GM12878 (cell line): ENCODE data around the gene ZNF543. TPM values are rescaled to one million over a fixed set of nuclear protein-coding genes. Genes with fewer than 3 reads are reported as not detected.

ENCODE experiments used
- ATAC-seq: fragments of 200-7000 bp; cut with Tn5 transposase; 3 replicates; pipeline ENCODE4 v1.9.1; 2020; ENCODE audit warnings: mild to moderate bottlenecking, moderate library complexity
- BruUV-seq: library from RNA; stranded (reverse); fragments of 400-500 nt; replicated peaks from 2 replicates; lab custom pipeline; 2021; lab: Mats Ljungman, UMichigan
- CTCF ChIA-PET: fragments of 300-600 bp; sonication (Branson Sonifier 250); formaldehyde crosslinking; extraction: SDS; loops from one replicate; lab custom pipeline; 2021; ENCODE audit warnings: inconsistent platforms; lab: Yijun Ruan, JAX
- POLR2A ChIA-PET: fragments of 350-600 bp; formaldehyde crosslinking; extraction: SDS; loops from one replicate; lab custom pipeline; 2021; ENCODE audit warnings: inconsistent platforms; lab: Charles Lee
- RAD21 ChIA-PET: fragments of 300-600 bp; sonication (Branson Sonifier 250); formaldehyde crosslinking; loops from one replicate; lab custom pipeline; 2023; ENCODE audit warnings: antibody characterized with exemption; ENCODE audit not compliant: unreplicated experiment; lab: Charles Lee
- SMC1A ChIA-PET: fragments of 300-600 bp; sonication (Branson Sonifier 250); formaldehyde crosslinking; loops from one replicate; lab custom pipeline; 2023; ENCODE audit not compliant: unreplicated experiment, uncharacterized antibody; lab: Charles Lee
- DNase-seq: peaks from one replicate; pipeline ENCODE4 v3.0.0-alpha.2; 2011; ENCODE audit warnings: low read depth, low spot score
- FAIRE-seq: peaks from 3 replicates; lab custom pipeline; 2011; peaks lifted over from hg19 to GRCh38; lab: Jason Lieb, UNC
- H2AFZ ChIP-seq: 2 replicates; pipeline ENCODE4 v1.6.0; 2011; ENCODE audit warnings: low read depth, low read length, control low read depth; ENCODE audit not compliant: control insufficient read depth
- H3K27ac ChIP-seq: 2 replicates; pipeline ENCODE4 v1.5.1; 2011; ENCODE audit warnings: control low read depth; ENCODE audit not compliant: control insufficient read depth, insufficient read depth
- H3K27me3 ChIP-seq, 2 experiments: replicated peaks in 1 of 2; 2 replicates each; pipeline versions ENCODE4 v1.6.0 to v1.6.1; 2011; ENCODE audit warnings: low read length in 1 of 2; ENCODE audit not compliant: control insufficient read depth in 2 of 2, insufficient read depth in 2 of 2
- H3K36me3 ChIP-seq, 2 experiments: 2 replicates each; pipeline ENCODE4 v1.5.1; 2011; ENCODE audit warnings: low read length in 1 of 2; ENCODE audit not compliant: control insufficient read depth in 2 of 2, insufficient read depth in 2 of 2
- H3K4me1 ChIP-seq: 2 replicates; pipeline ENCODE4 v1.6.1; 2011; ENCODE audit warnings: mild to moderate bottlenecking, low read length, moderate library complexity, mixed read lengths; ENCODE audit not compliant: control insufficient read depth, insufficient read depth
- H3K4me2 ChIP-seq: 2 replicates; pipeline ENCODE4 v1.6.0; 2011; ENCODE audit warnings: control low read depth; ENCODE audit not compliant: control insufficient read depth, insufficient read depth
- H3K4me3 ChIP-seq: fragments of 200-600 bp; sonication (generic); 2 replicates; pipeline ENCODE4 v1.5.1; 2016
- H3K79me2 ChIP-seq: 2 replicates; pipeline ENCODE4 v1.6.0; 2011; ENCODE audit warnings: low read length; ENCODE audit not compliant: control insufficient read depth, insufficient read depth
- H3K9ac ChIP-seq: 2 replicates; pipeline ENCODE4 v1.8.0; 2011; ENCODE audit warnings: low read length, control low read depth, mixed read lengths; ENCODE audit not compliant: control insufficient read depth, insufficient read depth
- H3K9me3 ChIP-seq: replicated peaks from 3 replicates; pipeline ENCODE4 v1.5.1; 2011; ENCODE audit warnings: mild to moderate bottlenecking, low read length; ENCODE audit not compliant: control insufficient read depth, insufficient read depth
- H4K20me1 ChIP-seq: 2 replicates; pipeline ENCODE4 v1.6.0; 2011; ENCODE audit not compliant: control insufficient read depth, insufficient read depth
- NR2C2 ChIP-seq: IDR thresholded peaks from 2 replicates; pipeline ENCODE4 v1.6.1; 2011; ENCODE audit warnings: borderline replicate concordance, low read depth; ENCODE audit not compliant: control insufficient read depth, insufficient read length
- ZBTB33 ChIP-seq: fragments of 450-650 bp; IDR thresholded peaks from 2 replicates; pipeline ENCODE4 v1.6.1; 2017; ENCODE audit warnings: mild to moderate bottlenecking
- ZBTB4 ChIP-seq: fragments of 450-650 bp; formaldehyde crosslinking; IDR thresholded peaks from 2 replicates; pipeline ENCODE4 v1.4.0; 2022; ENCODE audit warnings: mild to moderate bottlenecking, moderate library complexity
- WGBS: methylation state at CpG from one replicate; pipeline ENCODE4 v1.1.6; 2016; ENCODE audit warnings: low lambda C conversion rate; ENCODE audit not compliant: insufficient replicate concordance, insufficient coverage; ENCODE audit errors: missing lambda C conversion rate; 5-methylcytosine and 5-hydroxymethylcytosine counted together
- in situ Hi-C: fragments of 300-500 bp; cut with MboI; formaldehyde crosslinking; loops from 9 replicates; pipeline ENCODE4 v1.14.3; 2018; ENCODE audit warnings: mixed read lengths
- intact Hi-C: fragments of 100-400 bp; cut with micrococcal nuclease; formaldehyde crosslinking; loops from one replicate; pipeline ENCODE4 v1.14.2; 2022; ENCODE audit not compliant: unreplicated experiment
- polyA plus RNA-seq, 11 experiments: library from polyadenylated mRNA; depleted of rRNA in 4 of 11; unstranded in 6 of 11; stranded (reverse) in 5 of 11; fragments of >200 nt; fragmentation: Nextera tagmentation in 4 of 11; fragmentation: Illumina TruSeq in 1 of 11; extraction: Ambion mirVana in 4 of 11; extraction: Trizol in 1 of 11; gene quantifications; 1 replicate in 1 of 11; 2 replicates in 10 of 11; pipeline versions ENCODE4 v1.2.1 to v1.2.3, GENCODE V29; 2011 to 2016; ENCODE audit warnings: inconsistent platforms in 2 of 11, missing spikeins in 2 of 11, low read depth in 1 of 11
- total RNA-seq, 4 experiments: library from RNA; depleted of rRNA in 3 of 4; stranded (reverse); fragments of >200 nt in 3 of 4; fragmentation: Illumina TruSeq in 1 of 4; extraction: Trizol in 1 of 4; gene quantifications; 2 replicates each; pipeline versions ENCODE4 v1.2.1 to v1.2.3, GENCODE V29; 2013 to 2021

ZNF543 gene
- total and polyA plus RNA-seq, 10 of the 15 experiments (the other 5 are each of a cell fraction or from before 2014, with no cell fraction given), result 0.53 to 9.0 (median 3.5) TPM

DNA sequence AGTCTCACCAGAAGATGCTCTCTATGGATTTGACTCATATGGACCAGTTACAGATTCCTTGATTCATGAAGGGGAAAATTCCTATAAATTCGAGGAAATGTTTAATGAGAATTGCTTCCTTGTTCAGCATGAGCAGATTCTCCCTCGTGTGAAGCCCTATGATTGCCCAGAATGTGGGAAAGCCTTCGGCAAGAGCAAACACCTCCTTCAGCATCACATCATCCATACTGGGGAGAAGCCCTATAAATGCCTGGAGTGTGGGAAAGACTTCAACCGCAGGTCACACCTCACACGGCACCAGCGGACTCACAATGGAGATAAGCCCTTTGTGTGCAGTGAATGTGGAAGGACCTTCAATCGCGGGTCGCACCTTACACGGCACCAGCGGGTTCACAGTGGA is 29.3 kb upstream of the ZNF543 start:
- Histone ChIP-seq H3K27ac (no peak overlapping the region), H3K9me3 (peaks cover 37% of the 10 kb centered on the region), H3K27me3 (no peaks in the 10 kb centered on the region), H3K4me1 (no peaks in the 10 kb centered on the region), H3K4me2 (no peak overlapping the region), H3K36me3 (peaks cover 29 to 64% of the 10 kb centered on the region in 2 experiments), H3K4me3 (no peak overlapping the region), H3K9ac (no peak overlapping the region), H3K79me2 (peaks cover 35% of the 10 kb centered on the region), H2AFZ (no peak overlapping the region), H4K20me1 (no peaks in the 10 kb centered on the region)
- FAIRE-seq (no peak), ATAC-seq (no peak), DNase-seq (no peak)
- CTCF ChIA-PET, result no interaction called here
- 94% methylated on average over 11 of the region's 11 CpGs for WGBS
- POLR2A ChIA-PET, result no interaction called here
- RAD21 ChIA-PET, result no interaction called here
- TF ChIP-seq ZBTB4 (CRISPR knock-in tag), result no peak
- no peak for TF ChIP-seq NR2C2
- TF ChIP-seq ZBTB33, result 0 out of 2 replicates have a peak, but pooled peaks have one; percentile 19
- in situ Hi-C loops, result no loop called here
- SMC1A ChIA-PET, result no interaction called here
- no TSS peak for BruUV-seq
- intact Hi-C loops, result no loop called here
